H9 (cell line): ENCODE measurements around the gene TMPRSS9. TPM values are rescaled to one million over a fixed set of nuclear protein-coding genes. Genes with fewer than 3 reads are reported as not detected.

ENCODE experiments used
- DNase-seq: peaks from one replicate; pipeline ENCODE4 v3.0.0-alpha.2; 2017
- H2AFZ ChIP-seq: one replicate; pipeline ENCODE4 v1.6.1; 2013; ENCODE audit warnings: mild to moderate bottlenecking, low read length, control low read depth, moderate library complexity
- H2AK5ac ChIP-seq: 2 replicates; pipeline ENCODE4 v1.6.1; 2013; ENCODE audit warnings: low read length, control low read depth, mixed read lengths; ENCODE audit not compliant: insufficient read length
- H2BK120ac ChIP-seq: one replicate; pipeline ENCODE4 v1.6.1; 2013; ENCODE audit warnings: low read depth, mild to moderate bottlenecking, low read length, control low read depth, inconsistent platforms; ENCODE audit not compliant: poor library complexity, severe bottlenecking
- H2BK12ac ChIP-seq: 2 replicates; pipeline ENCODE4 v1.6.1; 2013; ENCODE audit warnings: low read length, control low read depth, mixed read lengths, low read depth; ENCODE audit not compliant: insufficient read length
- H2BK15ac ChIP-seq: 2 replicates; pipeline ENCODE4 v1.6.1; 2013; ENCODE audit warnings: low read depth, low read length, control low read depth
- H2BK20ac ChIP-seq: one replicate; pipeline ENCODE4 v1.6.1; 2013; ENCODE audit warnings: low read depth, mild to moderate bottlenecking, low read length, control low read depth, inconsistent platforms; ENCODE audit not compliant: poor library complexity, severe bottlenecking
- H2BK5ac ChIP-seq: 2 replicates; pipeline ENCODE4 v1.6.1; 2013; ENCODE audit warnings: low read length, control low read depth, mixed read lengths; ENCODE audit not compliant: insufficient read length
- H3K14ac ChIP-seq: 2 replicates; pipeline ENCODE4 v1.6.1; 2013; ENCODE audit warnings: low read length, control low read depth; ENCODE audit not compliant: insufficient read depth
- H3K18ac ChIP-seq: 2 replicates; pipeline ENCODE4 v1.6.1; 2013; ENCODE audit warnings: low read depth, mild to moderate bottlenecking, mixed read lengths, low read length, control low read depth; ENCODE audit not compliant: insufficient read length
- H3K23ac ChIP-seq: 2 replicates; pipeline ENCODE4 v1.6.1; 2013; ENCODE audit warnings: low read length, control low read depth, mixed read lengths, low read depth; ENCODE audit not compliant: insufficient read length
- H3K23me2 ChIP-seq: 2 replicates; pipeline ENCODE4 v1.6.1; 2013; ENCODE audit warnings: low read depth, mild to moderate bottlenecking, mixed read lengths, low read length, control low read depth; ENCODE audit not compliant: insufficient read length, poor library complexity, severe bottlenecking
- H3K27ac ChIP-seq: 2 replicates; pipeline ENCODE4 v1.5.1; 2013; ENCODE audit warnings: low read length, control low read depth, mixed read lengths, low read depth; ENCODE audit not compliant: insufficient read length
- H3K27me3 ChIP-seq: 2 replicates; pipeline ENCODE4 v1.6.1; 2013; ENCODE audit warnings: low read length, control low read depth, inconsistent platforms; ENCODE audit not compliant: insufficient read depth
- H3K4ac ChIP-seq: 2 replicates; pipeline ENCODE4 v1.6.1; 2013; ENCODE audit warnings: low read depth, mild to moderate bottlenecking, control low read depth, inconsistent platforms, low read length, moderate library complexity
- H3K4me1 ChIP-seq: 2 replicates; pipeline ENCODE4 v1.6.1; 2013; ENCODE audit warnings: low read length, control low read depth, inconsistent platforms; ENCODE audit not compliant: insufficient read depth
- H3K4me2 ChIP-seq: 2 replicates; pipeline ENCODE4 v1.6.1; 2013; ENCODE audit warnings: low read length, control low read depth, mixed read lengths; ENCODE audit not compliant: insufficient read length, insufficient read depth
- H3K56ac ChIP-seq: 2 replicates; pipeline ENCODE4 v1.6.1; 2013; ENCODE audit warnings: low read depth, mild to moderate bottlenecking, mixed read lengths, low read length, control low read depth; ENCODE audit not compliant: insufficient read length
- H3K79me1 ChIP-seq: 2 replicates; pipeline ENCODE4 v1.6.1; 2013; ENCODE audit warnings: low read depth, mild to moderate bottlenecking, moderate library complexity, low read length, control low read depth, inconsistent platforms; ENCODE audit not compliant: insufficient read depth, poor library complexity, severe bottlenecking
- H3K79me2 ChIP-seq: 2 replicates; pipeline ENCODE4 v1.6.1; 2013; ENCODE audit warnings: low read length, control low read depth, inconsistent platforms; ENCODE audit not compliant: insufficient read depth
- H3K9ac ChIP-seq: 2 replicates; pipeline ENCODE4 v1.6.1; 2013; ENCODE audit warnings: low read length, control low read depth, mixed read lengths; ENCODE audit not compliant: insufficient read length; ENCODE audit errors: extremely low read depth
- H3K9me3 ChIP-seq: one replicate; pipeline ENCODE4 v1.6.1; 2013; ENCODE audit warnings: low read depth, low read length, inconsistent platforms; ENCODE audit not compliant: control insufficient read depth
- H3T11ph ChIP-seq: one replicate; pipeline ENCODE4 v1.6.1; 2013; ENCODE audit warnings: mild to moderate bottlenecking, low read length, control low read depth, inconsistent platforms
- H4K20me1 ChIP-seq: one replicate; pipeline ENCODE4 v1.6.1; 2013; ENCODE audit not compliant: control insufficient read depth, insufficient read length, insufficient read depth
- H4K5ac ChIP-seq: 2 replicates; pipeline ENCODE4 v1.6.1; 2013; ENCODE audit warnings: low read depth, mild to moderate bottlenecking, mixed read lengths, low read length, control low read depth; ENCODE audit not compliant: insufficient read length
- H4K8ac ChIP-seq: replicated peaks from 2 replicates; pipeline ENCODE4 v1.6.1; 2013; ENCODE audit warnings: low read length, control low read depth, mixed read lengths, low read depth; ENCODE audit not compliant: insufficient read length
- H4K91ac ChIP-seq: 2 replicates; pipeline ENCODE4 v1.6.1; 2013; ENCODE audit warnings: low read depth, mild to moderate bottlenecking, moderate library complexity, mixed read lengths, low read length, control low read depth; ENCODE audit not compliant: insufficient read length
- H3K27ac Mint-ChIP-seq, 3 experiments: 2 replicates in 2 of 3; 3 replicates in 1 of 3; pipeline ENCODE4 v1.8.0; 2020 to 2021; ENCODE audit warnings: mixed read lengths in 3 of 3, mild to moderate bottlenecking in 1 of 3, moderate library complexity in 1 of 3
- H3K27me3 Mint-ChIP-seq: 2 replicates; pipeline ENCODE4 v1.8.0; 2021; ENCODE audit warnings: low read depth, mild to moderate bottlenecking, moderate library complexity, mixed read lengths
- H3K36me3 Mint-ChIP-seq, 3 experiments: 2 replicates in 2 of 3; 3 replicates in 1 of 3; pipeline ENCODE4 v1.8.0; 2020 to 2021; ENCODE audit warnings: low read depth in 3 of 3, mixed read lengths in 3 of 3; ENCODE audit not compliant: insufficient read depth in 1 of 3
- H3K4me1 Mint-ChIP-seq, 2 experiments: 2 replicates each; pipeline ENCODE4 v1.8.0; 2020; ENCODE audit warnings: mixed read lengths in 2 of 2
- H3K4me3 Mint-ChIP-seq, 2 experiments: 2 replicates in 1 of 2; 3 replicates in 1 of 2; pipeline ENCODE4 v1.8.0; 2020 to 2021; ENCODE audit warnings: mild to moderate bottlenecking in 2 of 2, mixed read lengths in 2 of 2, moderate library complexity in 1 of 2
- H3K9me3 Mint-ChIP-seq, 2 experiments: 2 replicates in 1 of 2; 3 replicates in 1 of 2; pipeline ENCODE4 v1.8.0; 2020; ENCODE audit warnings: mild to moderate bottlenecking in 2 of 2, mixed read lengths in 2 of 2, moderate library complexity in 1 of 2
- WGBS: extraction: QIAGEN DNeasy Blood & Tissue Kit; methylation state at CpG from one replicate; pipeline ENCODE4 v1.1.7; 2013; ENCODE audit warnings: missing lambda C conversion rate, low lambda C conversion rate, mixed read lengths; ENCODE audit not compliant: insufficient read length; ENCODE audit errors: extremely low coverage; 5-methylcytosine and 5-hydroxymethylcytosine counted together
- total RNA-seq: library from RNA; stranded (reverse); gene quantifications from 2 replicates; pipeline ENCODE4 v1.2.1, GENCODE V29; 2021
- TF ChIP-seq, protein P1 (sequence below): fragments of 200-600 bp; sonication (generic); conservative IDR thresholded peaks from 3 replicates; pipeline ENCODE4 v1.8.0; 2021; ENCODE audit warnings: antibody characterized with exemption, mild to moderate bottlenecking

The TMPRSS9 gene
- total RNA-seq, 1 experiment from 2014 or later: 0.24 TPM

DNA sequence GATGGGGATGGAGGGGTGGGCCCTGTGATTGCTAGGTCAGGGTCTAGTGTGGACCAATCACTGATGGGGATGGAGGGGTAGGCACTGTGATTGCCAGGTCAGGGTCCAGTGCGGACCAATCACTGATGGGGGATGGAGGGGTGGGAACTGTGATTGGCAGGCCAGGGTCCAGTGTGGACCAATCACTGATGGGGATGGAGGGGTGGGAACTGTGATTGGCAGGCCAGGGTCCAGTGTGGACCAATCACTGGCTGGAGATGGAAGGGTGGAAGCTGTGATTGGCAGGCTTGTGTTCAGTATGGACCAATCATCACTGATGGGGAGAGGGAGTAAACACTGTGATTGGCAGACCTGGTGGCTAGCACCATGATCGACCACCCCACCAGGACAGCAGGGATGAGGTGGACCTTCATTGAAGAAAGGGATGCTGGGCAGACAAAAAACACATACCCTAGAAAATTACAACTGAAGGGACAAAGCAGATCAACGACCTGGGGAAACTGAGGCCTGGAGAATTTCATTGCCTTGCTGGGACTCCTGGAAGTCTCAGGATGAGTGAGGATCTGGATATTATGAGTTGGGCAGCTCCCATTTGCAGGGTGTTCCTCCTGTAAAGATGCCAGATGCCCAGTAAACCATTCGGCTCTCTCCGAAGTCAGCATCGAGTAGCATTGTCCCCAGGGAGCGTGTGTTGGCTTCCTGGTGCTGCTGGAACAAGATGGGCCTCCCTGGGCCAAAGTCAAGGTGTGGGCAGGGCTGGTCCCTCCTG is 15.5 kb downstream of the TMPRSS9 start:
- H3K18ac ChIP-seq: no peak overlapping the region
- H2BK20ac ChIP-seq: no peak overlapping the region
- H3K36me3 Mint-ChIP-seq: peaks cover 0 to 9% (median 4%) of the 10 kb centered on the region in 3 experiments; a peak in 3 of 7 replicates
- H2BK5ac ChIP-seq: no peak overlapping the region
- no peak overlapping the region for H3K4me3 Mint-ChIP-seq
- peaks cover 4% of the 10 kb centered on the region in 2 experiments; a peak in 1 of 4 replicates for H3K4me1 Mint-ChIP-seq
- no peaks in the 10 kb centered on the region for H3K79me1 ChIP-seq
- no peak overlapping the region for H3K14ac ChIP-seq
- no peak overlapping the region for H2BK12ac ChIP-seq
- WGBS: no CpG with 5 or more reads among the region's 7 CpGs
- no peak overlapping the region for H2AFZ ChIP-seq
- H4K20me1 ChIP-seq: no peaks in the 10 kb centered on the region
- no peak overlapping the region for H3K56ac ChIP-seq
- H4K5ac ChIP-seq: no peak overlapping the region
- H3K23me2 ChIP-seq: no peaks in the 10 kb centered on the region
- no peak overlapping the region for H3K4ac ChIP-seq
- H3K9me3 ChIP-seq: no peaks in the 10 kb centered on the region
- no peak overlapping the region for H4K8ac ChIP-seq
- no peak overlapping the region for H2BK120ac ChIP-seq
- H3K23ac ChIP-seq: no peak overlapping the region
- TF ChIP-seq, protein P1, sequence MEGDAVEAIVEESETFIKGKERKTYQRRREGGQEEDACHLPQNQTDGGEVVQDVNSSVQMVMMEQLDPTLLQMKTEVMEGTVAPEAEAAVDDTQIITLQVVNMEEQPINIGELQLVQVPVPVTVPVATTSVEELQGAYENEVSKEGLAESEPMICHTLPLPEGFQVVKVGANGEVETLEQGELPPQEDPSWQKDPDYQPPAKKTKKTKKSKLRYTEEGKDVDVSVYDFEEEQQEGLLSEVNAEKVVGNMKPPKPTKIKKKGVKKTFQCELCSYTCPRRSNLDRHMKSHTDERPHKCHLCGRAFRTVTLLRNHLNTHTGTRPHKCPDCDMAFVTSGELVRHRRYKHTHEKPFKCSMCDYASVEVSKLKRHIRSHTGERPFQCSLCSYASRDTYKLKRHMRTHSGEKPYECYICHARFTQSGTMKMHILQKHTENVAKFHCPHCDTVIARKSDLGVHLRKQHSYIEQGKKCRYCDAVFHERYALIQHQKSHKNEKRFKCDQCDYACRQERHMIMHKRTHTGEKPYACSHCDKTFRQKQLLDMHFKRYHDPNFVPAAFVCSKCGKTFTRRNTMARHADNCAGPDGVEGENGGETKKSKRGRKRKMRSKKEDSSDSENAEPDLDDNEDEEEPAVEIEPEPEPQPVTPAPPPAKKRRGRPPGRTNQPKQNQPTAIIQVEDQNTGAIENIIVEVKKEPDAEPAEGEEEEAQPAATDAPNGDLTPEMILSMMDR: no peak
- H3T11ph ChIP-seq: no peak overlapping the region
- H3K79me2 ChIP-seq: no peaks in the 10 kb centered on the region
- peaks cover 15 to 19% of the 10 kb centered on the region in 2 experiments for H3K9me3 Mint-ChIP-seq
- H3K27me3 Mint-ChIP-seq: peaks cover 34% of the 10 kb centered on the region
- no peaks in the 10 kb centered on the region for H3K27me3 ChIP-seq
- H3K4me1 ChIP-seq: no peaks in the 10 kb centered on the region
- H2BK15ac ChIP-seq: no peak overlapping the region
- no peak overlapping the region for H2AK5ac ChIP-seq
- H4K91ac ChIP-seq: no peak overlapping the region
- no peak for DNase-seq
- no peak overlapping the region for H3K4me2 ChIP-seq
- no peak overlapping the region for H3K9ac ChIP-seq
- no peak overlapping the region for H3K27ac Mint-ChIP-seq
- H3K27ac ChIP-seq: no peak overlapping the region
